Pulmonary artery endothelial cell (primary cell): ENCODE measurements around the gene ISG15. TPM values are rescaled to one million over a fixed set of nuclear protein-coding genes. Genes with fewer than 3 reads are reported as not detected.
"Not testable (repeated sequence)": the region's sequence is repeated elsewhere in the genome, so short reads cannot be mapped to it uniquely, and the experiment has no call there.

Experiments used
- DNase-seq: peaks from one replicate; pipeline ENCODE4 v3.0.0-alpha.2; 2011; ENCODE audit warnings: low read depth, low spot score
- total RNA-seq: library from RNA; depleted of rRNA; stranded (reverse); fragments of >200 nt; gene quantifications from 2 replicates; pipeline ENCODE4 v1.2.3, GENCODE V29; 2014

Gene ISG15
- total RNA-seq, 1 donor from 2014 or later, result 121 TPM

DNA sequence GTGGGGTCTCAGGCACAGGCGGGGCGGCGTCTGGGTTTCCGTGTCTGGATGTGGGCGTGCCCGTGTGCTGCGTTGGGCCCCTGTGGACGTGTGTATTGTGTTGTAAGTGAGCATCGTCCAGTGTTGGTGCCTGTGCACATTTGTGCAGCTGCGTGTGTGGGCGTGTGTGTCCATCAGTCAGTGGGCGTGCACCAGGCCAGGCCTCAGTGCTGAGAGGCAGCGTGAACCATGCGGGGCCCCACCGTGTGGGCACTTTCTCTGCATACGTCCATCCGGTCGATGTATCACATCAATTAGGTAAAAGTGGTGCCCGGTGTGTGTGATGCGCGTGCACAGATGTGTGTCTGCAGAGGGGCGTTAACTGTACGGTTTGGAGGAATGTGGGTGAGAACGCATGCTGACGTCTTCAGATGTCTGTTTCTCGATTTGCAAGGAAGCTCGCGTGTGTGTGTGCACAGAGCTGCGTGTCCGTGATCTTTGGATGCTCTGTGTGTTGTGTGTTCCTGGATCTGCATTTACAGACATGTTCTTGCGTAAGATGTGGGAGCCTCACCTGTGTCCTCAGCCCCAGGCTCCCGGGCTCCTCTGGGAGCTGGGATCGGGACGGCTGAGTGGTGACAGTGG lies 31.3 kb downstream of the ISG15 start:
- no peak for DNase-seq

DNA sequence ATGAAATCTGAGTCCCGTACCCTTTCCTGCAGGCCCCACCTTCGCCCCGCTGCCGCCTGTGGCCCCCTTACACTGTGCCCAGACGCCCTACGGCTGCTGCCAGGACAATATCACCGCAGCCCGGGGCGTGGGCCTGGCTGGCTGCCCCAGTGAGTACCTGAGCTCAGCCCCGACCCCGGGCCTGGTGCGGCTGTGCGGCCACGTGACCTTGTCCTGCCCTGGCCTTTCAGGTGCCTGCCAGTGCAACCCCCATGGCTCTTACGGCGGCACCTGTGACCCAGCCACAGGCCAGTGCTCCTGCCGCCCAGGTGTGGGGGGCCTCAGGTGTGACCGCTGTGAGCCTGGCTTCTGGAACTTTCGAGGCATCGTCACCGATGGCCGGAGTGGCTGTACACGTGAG lies 31.8 kb downstream of the ISG15 start:
- DNase-seq, result no peak

DNA sequence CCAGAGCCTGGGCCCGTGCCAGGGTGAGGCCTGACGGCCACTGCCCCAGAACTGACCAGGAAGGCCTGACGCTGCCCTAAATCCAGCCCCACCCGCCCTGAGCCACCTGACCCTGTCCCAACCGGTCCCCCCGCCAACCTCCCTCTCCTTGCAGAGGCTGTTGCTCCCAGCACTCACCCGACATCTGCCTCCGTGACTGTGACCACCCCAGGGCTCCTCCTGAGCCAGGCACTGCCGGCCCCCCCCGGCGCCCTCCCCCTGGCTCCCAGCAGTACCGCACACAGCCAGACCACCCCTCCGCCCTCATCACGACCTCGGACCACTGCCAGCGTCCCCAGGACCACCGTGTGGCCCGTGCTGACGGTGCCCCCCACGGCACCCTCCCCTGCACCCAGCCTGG lies 32.9 kb downstream of the ISG15 start:
- DNase-seq, result no peak

DNA sequence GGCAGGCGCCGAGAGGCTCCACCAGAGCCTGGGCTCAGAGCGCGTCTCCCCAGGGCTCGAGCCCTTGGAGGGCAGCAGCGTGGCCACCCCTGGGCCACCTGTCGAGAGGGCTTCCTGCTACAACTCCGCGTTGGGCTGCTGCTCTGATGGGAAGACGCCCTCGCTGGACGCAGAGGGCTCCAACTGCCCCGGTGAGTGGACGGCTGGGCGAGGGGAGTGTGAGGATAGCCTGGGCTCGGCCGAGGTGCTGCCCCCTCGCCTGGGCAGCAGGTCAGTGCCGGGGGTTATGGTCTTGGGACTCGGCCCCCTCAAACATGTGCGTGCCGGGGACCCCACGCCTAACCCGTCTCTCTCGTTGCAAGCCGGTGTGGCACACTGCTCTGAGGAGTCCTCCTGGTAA lies 33.5 kb downstream of the ISG15 start:
- no peak for DNase-seq

DNA sequence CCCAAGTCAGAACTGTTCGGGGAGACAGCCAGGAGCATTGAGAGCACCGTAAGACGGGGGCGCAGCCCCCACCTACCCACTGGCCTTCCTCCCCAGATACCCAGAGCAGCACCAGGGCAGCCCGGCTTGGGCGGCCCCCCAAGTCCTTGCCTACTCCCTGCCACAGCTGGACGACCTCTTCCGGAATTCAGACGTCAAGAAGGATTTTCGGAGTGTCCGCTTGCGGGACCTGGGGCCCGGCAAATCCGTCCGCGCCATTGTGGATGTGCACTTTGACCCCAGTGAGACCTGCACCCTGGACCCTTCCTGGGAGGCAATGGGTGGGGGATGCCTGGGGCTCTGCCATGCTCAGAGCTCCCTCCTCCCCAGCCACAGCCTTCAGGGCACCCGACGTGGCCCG lies 34.1 kb downstream of the ISG15 start:
- no peak for DNase-seq

DNA sequence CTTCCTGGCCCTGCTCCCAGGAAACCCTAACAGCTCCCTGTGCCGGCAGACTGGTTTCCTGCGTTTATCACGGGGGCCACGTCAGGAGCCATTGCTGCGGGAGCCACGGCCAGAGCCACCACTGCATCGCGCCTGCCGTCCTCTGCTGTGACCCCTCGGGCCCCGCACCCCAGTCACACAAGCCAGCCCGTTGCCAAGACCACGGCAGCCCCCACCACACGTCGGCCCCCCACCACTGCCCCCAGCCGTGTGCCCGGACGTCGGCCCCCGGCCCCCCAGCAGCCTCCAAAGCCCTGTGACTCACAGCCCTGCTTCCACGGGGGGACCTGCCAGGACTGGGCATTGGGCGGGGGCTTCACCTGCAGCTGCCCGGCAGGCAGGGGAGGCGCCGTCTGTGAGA lies 34.7 kb downstream of the ISG15 start:
- no peak for DNase-seq

DNA sequence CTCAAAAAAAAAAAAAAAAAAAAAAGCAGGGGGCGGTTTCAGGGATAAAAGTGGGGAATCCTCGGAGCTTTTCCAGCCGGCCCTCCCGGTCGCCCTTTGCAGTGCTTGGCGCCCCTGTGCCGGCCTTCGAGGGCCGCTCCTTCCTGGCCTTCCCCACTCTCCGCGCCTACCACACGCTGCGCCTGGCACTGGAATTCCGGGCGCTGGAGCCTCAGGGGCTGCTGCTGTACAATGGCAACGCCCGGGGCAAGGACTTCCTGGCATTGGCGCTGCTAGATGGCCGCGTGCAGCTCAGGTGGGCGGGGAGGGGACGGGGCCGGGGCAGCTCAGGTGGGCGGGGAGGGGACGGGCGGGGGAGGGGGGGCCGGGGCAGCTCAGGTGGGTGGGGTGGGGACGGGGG lies 35.5 kb downstream of the ISG15 start:
- no peak for DNase-seq

DNA sequence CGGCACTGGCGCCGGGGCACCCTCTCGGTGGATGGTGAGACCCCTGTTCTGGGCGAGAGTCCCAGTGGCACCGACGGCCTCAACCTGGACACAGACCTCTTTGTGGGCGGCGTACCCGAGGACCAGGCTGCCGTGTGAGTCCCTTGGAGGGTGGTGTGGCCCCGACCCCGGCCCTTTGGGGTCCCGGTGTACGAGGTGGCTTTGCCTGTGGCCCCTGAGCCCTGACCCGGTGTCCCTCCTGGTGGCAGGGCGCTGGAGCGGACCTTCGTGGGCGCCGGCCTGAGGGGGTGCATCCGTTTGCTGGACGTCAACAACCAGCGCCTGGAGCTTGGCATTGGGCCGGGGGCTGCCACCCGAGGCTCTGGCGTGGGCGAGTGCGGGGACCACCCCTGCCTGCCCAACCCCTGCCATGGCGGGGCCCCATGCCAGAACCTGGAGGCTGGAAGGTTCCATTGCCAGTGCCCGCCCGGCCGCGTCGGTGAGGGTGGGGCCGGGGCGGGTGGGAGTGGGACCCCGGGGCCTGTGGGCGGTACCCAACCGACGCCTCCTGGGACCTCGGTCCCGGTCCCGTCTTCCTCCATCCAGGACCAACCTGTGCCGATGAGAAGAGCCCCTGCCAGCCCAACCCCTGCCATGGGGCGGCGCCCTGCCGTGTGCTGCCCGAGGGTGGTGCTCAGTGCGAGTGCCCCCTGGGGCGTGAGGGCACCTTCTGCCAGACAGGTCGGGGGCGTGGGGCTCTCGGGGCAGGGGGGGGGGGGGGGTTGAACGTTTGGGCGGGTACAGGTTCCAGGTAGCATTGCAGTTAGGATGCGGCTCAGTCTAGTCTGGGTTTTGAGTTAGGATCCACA lies 36.2 kb downstream of the ISG15 start:
- DNase-seq, result no peak

DNA sequence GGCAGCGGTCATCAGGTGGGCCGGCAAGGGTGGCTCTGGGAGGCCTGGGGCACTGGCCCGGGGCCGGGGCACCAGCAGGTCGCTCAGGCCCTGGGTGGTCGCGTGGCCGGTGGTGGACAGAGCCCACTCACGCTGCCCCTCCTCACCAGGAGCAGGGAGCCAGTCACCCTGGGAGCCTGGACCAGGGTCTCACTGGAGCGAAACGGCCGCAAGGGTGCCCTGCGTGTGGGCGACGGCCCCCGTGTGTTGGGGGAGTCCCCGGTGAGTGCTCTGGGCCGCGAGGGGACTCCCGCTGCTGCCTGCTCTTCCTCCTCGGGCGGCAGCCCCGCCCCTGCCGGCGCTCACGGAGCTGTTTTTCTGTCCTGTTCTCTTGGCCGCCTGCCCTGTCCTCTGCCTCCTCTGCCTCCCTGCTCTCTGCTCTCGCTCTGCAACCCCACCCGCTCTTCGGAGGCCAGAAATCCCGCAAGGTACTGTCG lies 37.3 kb downstream of the ISG15 start:
- DNase-seq, result no peak

DNA sequence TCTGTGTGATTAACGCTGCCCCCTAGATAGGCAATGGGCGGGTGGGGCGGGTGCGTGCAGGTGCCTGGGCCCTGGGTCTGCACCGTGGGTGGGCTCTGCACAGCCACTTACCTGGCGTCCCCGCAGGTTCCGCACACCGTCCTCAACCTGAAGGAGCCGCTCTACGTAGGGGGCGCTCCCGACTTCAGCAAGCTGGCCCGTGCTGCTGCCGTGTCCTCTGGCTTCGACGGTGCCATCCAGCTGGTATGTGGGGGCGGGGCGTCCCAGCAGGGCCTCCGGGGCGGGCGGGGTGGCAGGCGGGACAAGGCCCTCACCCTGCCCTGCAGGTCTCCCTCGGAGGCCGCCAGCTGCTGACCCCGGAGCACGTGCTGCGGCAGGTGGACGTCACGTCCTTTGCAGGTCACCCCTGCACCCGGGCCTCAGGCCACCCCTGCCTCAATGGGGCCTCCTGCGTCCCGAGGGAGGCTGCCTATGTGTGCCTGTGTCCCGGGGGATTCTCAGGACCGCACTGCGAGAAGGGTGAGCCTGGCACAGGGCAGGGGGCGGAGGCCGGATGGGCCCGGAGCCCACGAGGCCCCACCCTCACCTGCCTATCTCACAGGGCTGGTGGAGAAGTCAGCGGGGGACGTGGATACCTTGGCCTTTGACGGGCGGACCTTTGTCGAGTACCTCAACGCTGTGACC lies 38.0 kb downstream of the ISG15 start:
- DNase-seq, result no peak

DNA sequence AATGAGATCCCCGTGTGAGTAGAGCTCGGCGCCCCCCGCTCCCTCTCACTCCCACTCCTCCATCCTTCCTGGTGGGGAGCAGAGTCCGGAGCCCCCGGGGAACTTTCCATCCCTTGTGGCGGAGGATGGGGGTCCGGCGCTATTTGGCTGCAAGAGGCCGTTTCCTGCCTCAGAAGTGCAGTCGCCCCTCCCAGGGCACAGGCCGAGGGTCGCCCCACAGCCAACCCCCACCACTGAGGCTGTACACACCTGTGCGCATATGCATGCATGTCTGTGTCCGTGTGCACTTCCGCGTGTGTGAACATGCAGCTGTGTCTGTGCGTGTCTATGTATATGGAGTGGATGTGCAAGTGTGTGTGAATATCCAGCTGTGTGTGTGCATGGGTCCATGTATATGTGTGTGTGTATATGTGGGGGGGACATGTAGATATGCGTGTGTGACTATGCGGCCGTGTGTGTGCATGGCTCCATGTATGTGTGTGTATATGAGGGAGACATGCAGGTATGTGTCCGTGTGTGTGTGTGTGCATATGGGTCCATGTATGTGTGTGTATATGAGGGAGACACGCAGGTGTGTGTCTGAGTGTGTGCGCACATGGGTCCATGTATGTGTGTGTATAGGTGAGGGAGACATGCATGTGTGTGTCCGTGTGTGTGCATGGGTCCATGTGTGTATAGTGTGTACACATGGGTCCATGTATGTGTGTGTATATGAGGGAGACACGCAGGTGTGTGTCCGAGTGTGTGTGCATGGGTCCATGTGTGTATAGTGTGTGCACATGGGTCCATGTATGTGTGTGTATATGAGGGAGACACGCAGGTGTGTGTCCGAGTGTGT lies 38.9 kb downstream of the ISG15 start:
- DNase-seq, result no peak

DNA sequence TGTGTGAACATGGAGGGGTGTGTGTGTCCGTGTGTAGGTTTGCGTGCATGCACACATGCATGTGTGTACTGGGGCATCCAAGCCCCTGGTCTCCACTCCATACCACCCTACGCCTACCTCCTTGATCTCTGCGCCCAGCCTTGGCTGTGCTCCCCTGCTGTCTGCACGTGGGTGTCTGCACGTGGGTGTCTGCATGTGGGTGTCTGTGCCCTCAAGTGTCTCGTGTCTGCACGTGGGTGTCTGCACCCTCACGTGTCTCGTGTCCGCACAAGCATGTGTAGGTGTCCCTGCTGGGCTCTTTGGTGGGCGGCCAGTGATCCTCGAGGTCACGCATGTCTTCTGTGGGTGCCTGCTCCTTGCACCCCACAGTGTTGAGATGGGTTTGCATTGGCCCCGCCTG lies 39.7 kb downstream of the ISG15 start:
- DNase-seq, result no peak

DNA sequence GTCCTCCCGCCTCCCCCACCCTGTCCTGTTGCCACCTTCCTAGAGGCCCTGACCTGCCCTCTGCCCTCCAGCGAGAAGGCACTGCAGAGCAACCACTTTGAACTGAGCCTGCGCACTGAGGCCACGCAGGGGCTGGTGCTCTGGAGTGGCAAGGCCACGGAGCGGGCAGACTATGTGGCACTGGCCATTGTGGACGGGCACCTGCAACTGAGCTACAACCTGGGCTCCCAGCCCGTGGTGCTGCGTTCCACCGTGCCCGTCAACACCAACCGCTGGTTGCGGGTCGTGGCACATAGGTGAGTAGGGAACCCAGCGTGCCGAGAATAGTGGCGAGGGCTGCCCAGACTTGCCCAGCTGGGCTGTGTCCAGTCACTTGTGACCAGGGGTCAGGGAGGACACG lies 40.4 kb downstream of the ISG15 start:
- DNase-seq, result no peak

DNA sequence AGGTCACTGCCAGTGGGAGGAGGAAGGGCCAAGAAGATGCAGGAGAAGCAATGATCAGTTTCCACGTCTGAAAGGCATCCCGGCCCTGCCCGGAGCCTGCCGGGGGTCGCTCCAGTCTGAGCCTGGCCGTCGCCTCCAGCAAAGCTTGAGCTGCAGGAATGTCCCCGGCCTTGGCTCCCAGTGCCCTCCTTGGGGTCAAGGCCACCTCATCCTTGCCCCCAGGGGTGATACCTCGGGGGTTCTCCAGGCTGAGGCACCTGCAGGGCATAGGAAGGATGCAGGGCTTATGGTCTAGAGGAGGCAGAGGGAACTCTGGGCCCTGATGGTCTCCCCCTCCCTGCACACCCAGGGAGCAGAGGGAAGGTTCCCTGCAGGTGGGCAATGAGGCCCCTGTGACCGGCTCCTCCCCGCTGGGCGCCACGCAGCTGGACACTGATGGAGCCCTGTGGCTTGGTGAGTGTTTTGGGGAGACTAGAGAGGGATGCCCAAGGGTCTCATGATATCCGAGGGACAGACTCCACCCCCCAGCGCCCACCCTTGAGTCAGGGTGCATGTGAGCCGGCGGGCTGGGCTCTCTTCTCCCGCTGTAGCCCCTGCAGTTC lies 40.9 kb downstream of the ISG15 start:
- DNase-seq, result no peak

DNA sequence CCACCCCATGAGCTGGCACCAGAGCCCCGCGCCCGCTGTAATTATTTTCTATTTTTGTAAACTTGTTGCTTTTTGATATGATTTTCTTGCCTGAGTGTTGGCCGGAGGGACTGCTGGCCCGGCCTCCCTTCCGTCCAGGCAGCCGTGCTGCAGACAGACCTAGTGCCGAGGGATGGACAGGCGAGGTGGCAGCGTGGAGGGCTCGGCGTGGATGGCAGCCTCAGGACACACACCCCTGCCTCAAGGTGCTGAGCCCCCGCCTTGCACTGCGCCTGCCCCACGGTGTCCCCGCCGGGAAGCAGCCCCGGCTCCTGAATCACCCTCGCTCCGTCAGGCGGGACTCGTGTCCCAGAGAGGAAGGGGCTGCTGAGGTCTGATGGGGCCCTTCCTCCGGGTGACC lies 41.7 kb downstream of the ISG15 start:
- no peak for DNase-seq

DNA sequence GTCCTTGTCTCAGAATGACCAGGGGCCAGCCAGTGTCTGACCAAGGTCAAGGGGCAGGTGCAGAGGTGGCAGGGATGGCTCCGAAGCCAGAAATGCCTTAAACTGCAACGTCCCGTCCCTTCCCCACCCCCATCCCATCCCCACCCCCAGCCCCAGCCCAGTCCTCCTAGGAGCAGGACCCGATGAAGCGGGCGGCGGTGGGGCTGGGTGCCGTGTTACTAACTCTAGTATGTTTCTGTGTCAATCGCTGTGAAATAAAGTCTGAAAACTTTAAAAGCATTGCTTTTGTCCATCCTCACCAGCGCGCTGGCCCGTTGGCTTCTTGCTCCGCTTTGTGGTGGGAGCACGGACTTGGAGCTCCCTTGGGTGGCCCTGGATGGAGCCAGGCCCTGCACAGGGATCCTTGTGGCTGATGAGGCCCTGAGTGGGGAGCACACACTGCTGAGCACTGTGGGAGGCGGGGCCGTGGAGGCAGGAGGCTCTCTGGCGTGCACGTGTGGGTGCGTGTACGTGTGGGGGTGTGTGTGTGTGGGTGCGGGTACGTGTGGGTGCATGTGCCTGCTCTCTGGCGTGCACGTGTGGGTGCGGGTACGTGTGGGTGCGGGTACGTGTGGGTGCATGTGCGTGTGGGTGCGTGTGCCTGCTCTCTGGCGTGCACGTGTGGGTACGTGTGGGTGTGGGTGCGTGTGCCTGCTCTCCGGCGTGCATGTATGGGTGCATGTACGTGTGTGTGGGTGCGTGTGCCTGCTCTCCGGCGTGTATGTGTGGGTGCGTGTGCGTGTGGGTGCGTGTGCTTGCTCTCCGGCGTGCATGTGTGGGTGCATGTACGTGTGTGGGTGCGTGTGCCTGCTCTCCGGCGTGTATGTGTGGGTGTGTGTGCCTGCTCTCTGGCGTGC lies 42.8 kb downstream of the ISG15 start:
- DNase-seq, result no peak

DNA sequence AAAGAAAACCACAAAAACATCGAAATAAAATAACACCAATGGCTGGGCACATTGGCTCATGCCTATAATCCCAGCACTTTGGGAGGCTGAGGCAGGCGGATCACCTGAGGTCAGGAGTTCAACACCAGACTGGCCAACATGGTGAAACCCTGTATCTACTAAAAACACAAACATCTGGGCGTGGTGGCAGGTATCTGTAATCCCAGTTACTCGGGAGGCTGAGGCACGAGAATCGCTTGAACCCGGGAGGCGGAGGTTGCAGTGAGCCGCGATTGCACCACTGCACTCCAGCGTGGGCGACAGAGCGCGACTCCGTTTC lies 44.4 kb downstream of the ISG15 start:
- not testable (repeated sequence) for DNase-seq

DNA sequence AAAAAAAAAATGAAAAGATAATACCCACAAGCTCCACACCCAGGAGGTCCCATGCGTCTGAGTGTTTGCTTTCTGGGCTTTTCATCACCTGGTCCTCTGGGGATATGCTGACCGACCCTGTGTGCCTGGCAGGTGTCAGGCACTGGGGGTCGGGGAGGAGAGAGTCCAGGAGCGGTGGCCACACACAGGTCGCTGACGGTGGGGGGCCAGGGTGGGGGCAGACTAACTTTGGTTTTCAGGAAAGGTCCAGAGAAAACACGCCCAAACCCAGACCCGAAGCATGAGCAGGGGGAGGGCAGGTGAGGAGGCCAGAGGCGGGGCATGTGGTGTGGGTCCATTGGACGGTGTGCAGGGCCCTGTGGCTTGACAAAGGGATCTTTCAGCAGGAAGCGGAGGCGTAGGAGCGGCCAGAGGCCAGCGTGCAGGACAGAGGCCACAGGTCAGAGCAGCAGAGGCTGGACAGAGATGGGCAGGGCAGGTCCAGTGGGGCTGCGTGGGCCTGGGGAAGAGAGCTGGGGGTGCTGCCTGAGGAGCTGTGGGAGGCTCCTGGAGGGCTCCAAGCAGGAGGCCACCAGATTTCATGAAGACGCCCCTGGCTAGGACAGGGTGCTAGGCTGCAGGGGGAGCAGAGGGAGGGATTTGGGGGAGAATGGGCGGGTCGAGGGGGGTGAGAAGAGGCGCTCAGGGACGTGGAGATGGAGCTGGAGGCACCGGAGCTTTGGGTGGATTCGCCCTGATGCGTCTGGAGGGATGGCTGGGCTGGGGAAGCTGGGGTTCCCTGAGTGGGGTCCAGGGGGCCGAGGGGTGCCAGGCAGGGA lies 45.0 kb downstream of the ISG15 start:
- no peak for DNase-seq

DNA sequence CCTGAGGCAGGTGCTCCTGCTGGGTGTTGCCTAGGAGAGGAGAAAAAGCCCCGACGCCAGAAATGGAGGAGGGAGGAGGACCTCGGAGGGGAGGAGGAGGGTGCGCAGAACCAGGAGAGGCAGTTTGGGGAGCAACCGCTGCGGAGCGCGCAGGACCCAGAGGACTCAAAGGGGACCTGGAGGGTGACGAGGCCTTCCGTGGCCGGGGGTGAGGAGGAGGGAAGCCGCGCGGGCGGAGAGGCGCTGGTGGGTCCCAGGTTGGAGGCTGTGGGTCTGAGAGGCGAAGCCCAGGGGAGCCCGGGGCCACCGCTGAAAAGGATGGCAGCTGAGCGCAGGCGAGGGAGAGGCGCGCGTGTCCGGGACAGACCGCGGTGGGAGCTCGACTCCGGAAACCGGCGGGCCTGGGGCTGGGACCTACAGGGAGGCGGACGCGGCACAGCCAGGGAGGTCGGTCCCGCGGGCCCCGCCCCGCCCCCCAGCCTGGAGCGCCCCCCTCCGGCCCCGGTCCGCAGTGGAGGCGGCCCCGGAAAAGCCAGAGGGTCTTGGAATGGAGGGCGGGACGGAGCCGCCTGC lies 45.7 kb downstream of the ISG15 start:
- no peak for DNase-seq
